Measurements from ENCODE around the gene ADGRA1.
"Not testable (repeated sequence)": the region's sequence is repeated elsewhere in the genome, so short reads cannot be mapped to it uniquely, and the experiment has no call there.

ADGRA1 gene

GRCh38 chr10:133129859-133130495 is 42.3 kb downstream of the ADGRA1 start:
- no peak for DNase-seq

DNA sequence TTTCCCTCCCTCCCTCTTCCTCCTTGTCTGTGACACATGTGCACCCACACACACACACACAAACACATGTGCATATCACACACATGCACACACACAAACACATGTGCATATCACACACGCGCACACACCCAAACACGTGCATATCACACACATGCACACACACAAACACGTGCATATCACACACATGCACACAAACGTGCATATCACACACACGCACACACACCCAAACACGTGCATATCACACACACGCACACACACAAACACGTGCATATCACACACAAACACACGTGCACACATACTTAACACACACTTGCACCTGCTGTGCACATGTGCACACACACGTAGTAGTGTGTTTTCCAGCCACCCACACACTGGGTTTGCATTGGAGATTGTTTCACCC is 42.9 kb downstream of the ADGRA1 start:
- DNase-seq = no peak

GRCh38 chr10:133131053-133131452 is 43.3 kb downstream of the ADGRA1 start:
- DNase-seq = no peak

GRCh38 chr10:133131734-133132472 is 44.2 kb downstream of the ADGRA1 start:
- no peak for DNase-seq

DNA sequence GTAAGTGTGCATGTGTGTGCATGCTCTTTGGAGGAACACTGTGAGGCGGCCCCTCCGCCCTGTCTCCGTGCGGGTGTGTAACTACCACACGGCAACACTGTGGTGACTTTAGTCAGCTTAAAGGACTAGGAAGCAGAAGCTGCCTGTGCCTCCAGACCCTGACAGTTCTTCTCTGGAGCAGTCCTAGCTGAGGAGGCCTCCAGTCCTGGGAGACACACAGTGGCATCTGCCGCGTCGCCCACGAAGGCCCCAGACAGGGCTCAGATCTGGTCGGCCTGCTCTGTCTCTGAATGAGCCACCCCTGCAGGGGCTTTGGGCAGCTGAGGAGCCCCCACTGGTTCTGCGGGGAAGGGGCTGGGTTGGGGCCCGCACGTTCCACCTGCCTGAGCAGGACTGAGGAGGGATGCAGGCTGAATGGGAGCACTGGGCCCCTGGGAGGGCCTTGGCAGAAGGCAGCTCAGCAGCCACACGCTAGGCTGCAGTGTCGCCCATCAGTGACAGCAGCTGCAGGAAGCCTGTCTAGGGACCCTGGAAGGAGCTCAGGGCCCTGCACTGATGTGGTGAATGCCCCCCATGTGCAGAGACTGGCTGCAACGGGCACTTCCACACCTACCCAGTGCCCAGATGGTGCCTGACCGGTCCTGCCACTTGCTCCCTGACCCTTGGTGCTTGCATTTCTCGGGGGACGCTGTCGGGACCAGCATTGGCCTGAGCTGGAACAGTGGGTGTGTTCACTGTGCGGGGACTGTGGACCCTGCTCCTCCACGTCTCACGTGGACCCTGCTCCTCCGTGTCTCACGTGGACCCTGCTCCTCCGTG is 45.0 kb downstream of the ADGRA1 start:
- DNase-seq = no peak

DNA sequence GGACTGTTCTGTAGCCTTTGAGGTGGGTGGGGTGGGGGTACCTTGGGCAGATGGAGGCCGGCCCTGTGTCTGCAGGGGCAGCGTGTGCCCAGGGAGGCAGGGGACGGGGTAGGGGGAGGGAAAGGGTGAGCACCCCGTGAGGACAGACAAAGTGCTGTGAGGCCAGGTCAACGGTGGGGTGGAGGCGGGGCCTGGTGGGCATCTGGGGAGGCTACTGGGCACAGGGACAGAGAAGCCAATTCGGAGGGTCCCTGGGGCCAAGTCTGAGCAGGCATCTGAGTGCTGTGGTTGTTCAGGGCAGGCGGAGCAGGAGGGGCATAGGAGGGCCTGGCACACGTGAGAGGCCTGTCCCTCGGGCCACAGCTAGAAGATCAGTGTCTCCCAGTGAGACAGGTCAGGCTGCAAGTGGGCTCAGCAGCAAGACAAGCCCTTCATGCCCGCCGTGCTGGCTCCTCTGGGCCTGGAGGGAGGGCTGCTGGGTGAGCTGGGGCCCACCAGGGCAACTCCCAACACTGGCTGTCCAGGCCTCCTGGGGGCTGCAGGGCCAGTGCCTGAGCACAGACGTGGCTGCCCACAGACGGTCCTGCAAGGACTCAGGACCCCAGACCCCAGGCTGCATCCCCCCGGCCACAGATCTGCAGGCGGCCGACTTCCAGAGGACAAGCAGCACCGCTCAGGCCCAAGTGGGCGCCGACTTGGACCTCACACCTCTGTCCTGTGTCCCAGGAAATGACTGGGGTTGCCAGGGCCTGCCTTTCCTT is 45.9 kb downstream of the ADGRA1 start:
- DNase-seq = no peak

DNA sequence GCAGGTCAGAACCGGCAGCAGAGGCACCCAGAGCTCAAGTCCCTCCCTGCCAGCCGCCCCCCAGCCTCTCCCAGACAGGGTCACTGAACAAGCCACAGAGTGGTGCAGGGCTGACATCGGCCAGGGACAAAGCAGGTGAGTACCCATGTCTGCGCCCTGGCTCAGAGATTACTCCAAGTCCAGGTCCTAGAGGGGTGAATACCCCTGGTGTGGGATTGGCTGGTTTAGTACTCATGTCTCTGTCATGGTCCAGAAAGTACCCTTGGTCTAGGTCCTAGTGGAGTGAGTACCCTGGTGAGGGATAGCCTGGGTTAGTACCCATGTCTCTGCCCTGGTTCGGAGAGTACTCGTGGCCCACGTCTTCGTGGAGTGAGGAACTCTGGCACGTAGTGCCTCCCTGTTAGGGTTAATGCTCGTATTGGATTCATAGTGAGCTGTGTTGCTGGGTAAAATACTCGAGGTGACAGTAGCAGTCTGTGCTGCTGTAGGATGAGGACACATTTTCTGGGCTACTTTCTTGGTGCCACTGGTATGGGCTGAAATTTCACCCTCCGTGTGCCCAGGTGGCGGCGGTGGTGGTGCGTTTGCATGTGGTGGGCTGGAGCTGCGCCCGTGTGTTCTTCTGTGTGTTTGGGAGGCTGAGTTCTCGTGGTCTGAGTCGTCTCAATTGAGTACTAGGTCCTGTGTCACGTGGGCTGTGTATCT is 46.8 kb downstream of the ADGRA1 start:
- DNase-seq = no peak

GRCh38 chr10:133135116-133135465 is 47.4 kb downstream of the ADGRA1 start:
- DNase-seq = no peak

DNA sequence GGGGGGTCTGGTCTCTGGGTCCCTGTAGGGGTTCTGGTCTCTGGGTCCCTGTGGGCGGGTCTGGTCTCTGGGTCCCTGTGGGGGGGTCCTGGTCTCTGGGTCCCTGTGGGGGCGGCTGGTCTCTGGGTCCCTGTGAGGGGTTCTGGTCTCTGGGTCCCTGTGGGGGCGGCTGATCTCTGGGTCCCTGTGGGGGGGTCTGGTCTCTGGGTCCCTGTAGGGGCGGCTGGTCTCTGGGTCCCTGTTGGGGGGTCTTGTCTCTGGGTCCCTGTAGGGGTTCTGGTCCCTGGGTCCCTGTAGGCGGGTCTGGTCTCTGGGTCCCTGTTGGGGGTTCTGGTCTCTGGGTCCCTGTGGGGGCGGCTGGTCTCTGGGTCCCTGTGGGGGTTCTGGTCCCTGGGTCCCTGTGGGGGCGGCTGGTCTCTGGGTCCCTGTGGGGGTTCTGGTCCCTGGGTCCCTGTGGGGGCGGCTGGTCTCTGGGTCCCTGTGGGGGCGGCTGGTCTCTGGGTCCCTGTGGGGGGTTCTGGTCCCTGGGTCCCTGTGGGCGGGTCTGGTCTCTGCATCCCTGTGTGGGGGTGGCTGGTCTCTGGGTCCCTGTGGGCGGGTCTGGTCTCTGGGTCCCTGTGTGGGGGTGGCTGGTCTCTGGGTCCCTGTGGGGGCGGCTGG is 49.9 kb downstream of the ADGRA1 start:
- not testable (repeated sequence) for DNase-seq

DNA sequence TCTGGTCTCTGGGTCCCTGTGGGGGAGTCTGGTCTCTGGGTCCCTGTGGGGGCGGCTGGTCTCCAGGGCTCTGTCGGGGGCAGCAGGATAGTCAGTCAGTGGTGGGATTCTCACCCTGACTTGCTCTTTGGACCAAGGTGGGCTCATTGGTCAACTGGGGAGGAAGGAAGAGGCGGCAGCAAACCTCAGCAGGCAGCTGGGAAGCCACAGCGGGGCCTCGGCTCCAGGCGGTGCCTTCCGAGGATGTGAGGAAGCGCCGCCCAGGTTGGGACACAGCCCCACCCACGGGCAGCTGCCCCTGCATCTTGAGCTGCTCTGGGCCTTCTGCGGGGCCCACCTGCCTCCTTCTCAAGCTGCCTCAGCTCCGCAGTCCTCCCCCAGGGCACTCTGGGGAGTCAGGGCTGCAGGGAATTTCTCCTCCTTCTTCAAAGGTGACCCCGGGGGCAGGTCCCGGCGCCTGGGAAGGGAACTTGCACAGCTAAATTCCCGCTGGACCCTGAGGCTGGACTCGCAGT is 51.9 kb downstream of the ADGRA1 start:
- DNase-seq = no peak

- DNase-seq = no peak
Observed at GRCh38 chr10:133140417-133141143, 52.9 kb downstream of the ADGRA1 start.

- DNase-seq = no peak
Observed at GRCh38 chr10:133141144-133141957, 53.6 kb downstream of the ADGRA1 start.

DNA sequence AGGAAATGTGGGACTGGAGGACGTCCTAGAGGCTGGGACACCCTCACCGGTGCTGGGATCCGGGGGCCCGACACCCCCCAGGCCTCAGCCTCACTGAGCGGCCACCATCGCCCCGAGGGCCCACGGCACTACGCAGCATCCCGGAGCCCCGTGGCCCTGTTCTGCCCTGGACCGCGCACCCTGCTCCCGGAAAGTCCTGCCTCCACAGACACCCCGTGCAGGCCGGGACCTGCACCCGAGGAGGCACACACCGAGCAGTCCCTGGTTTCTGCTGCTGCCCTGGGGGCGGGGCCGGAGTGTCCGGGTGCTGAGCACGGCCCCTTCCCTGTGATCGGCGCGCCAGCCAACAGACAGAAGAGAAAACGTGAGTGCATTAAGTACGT is 54.2 kb downstream of the ADGRA1 start:
- DNase-seq = no peak

DNA sequence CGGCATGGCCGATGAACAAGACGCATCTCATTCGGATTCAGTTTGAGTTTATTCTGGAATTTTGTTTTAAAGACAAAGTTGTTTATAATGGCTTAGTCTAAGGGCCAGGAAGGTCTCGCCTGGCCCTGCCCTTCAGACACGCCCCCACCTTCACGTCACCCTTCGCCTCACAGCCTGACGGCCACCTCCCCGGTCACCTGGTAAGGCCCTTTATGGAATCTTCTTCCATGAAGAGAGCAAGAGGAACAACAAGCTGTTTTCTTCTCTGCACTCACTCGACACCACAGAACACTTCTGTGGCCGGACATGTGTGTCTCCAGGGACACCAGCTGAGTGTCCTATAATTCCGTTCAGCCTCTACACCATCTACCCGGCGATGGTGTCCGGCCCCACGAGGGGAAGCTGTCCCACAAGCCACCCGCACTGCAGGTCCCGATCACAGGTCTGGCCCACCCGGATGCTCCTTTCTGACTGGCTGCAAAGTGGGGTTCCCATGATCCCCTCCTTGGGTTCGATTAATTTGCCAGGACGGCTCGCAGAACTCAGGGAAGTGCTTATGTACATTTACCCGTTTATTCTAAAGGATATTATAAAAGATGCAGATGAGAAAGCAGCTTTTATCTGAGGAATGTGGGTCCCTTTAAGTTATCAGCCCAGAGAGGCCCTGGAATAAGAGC is 54.9 kb downstream of the ADGRA1 start:
- no peak for DNase-seq

GRCh38 chr10:133143200-133143533 is 55.4 kb downstream of the ADGRA1 start:
- no peak for DNase-seq

- no peak for DNase-seq
Observed at GRCh38 chr10:133143546-133143945, 55.8 kb downstream of the ADGRA1 start.

DNA sequence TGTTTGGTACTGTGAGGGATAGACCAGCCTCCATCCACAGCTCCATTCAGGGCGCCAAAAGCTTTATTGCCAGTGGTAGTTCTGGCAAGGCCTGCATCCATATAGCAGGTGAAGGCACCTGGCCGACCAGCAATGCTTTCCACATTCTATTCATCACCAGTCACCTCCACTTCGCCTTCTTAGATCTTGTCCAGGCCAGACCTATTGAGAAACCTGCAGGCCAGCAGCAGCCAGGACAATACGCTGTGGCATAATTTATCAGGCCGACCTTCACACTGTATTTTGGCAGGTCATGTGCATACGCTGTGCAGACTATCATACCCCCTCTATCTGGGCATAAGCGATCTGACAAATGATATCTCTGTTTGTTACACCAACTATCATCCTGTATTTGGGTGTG is 57.0 kb downstream of the ADGRA1 start:
- DNase-seq = no peak

GRCh38 chr10:133150226-133150625 is 62.5 kb downstream of the ADGRA1 start:
- DNase-seq = no peak

DNA sequence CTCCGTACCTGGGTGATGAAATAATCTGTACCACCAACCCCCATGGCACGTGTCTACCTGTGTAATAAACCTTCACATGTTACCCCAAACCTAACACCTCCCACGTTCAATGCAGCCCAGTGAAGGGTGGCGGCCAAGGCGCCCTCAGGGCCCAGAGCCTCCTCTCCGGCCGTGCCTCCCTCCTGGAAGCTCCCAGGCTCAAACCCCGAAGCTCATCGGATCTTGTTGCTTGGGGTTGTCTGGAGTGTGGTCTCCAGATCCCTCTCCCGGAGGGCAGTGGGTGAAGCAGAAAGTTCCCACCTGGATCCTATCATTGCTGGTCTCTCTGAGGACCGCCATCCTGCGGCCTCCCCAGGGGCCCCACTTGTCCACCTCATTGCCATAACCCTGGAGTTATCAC is 62.9 kb downstream of the ADGRA1 start:
- DNase-seq = no peak

DNA sequence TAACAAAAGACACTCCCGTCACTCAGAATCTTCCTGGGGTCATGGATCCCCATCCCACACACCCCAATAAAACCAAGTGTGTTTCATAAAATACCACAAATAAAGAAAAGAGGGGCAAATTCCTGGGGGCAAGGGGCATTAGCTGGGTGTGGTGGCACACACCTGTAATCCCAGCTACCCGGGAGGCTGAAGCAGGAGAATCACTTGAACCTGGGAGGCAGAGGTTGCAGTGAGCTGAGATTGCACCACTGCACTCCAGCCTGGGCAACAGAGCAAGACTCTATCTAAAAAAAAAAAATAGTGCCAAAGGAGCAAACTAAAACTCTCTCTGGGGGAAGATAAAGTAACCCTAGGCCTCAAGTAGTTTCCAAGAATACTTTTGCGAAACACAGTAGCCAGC is 63.3 kb downstream of the ADGRA1 start:
- not testable (repeated sequence) for DNase-seq
